GM18873 (cell line): ENCODE results near the gene ZRANB2.

ENCODE experiments used
- ATAC-seq: cut with Tn5 transposase; IDR thresholded peaks from one replicate; pipeline ENCODE4 v1.9.1; 2021; ENCODE audit warnings: mild to moderate bottlenecking, moderate library complexity, moderate number of reproducible peaks; ENCODE audit not compliant: unreplicated experiment, low FRiP score

Gene ZRANB2

GRCh38 chr1:71031426-71031825 is 49.4 kb downstream of the ZRANB2 start:
- no peak for ATAC-seq

- ATAC-seq: no peak
Observed at GRCh38 chr1:71030026-71030425, 50.8 kb downstream of the ZRANB2 start.

- ATAC-seq: no peak
Observed at GRCh38 chr1:71028981-71029380, 51.9 kb downstream of the ZRANB2 start.

- no peak for ATAC-seq
Observed at GRCh38 chr1:71027991-71028390, 52.8 kb downstream of the ZRANB2 start.

GRCh38 chr1:71026093-71026492 is 54.7 kb downstream of the ZRANB2 start:
- ATAC-seq: no peak

- no peak for ATAC-seq
Observed at GRCh38 chr1:71023515-71023914, 57.3 kb downstream of the ZRANB2 start.

- ATAC-seq: no peak
Observed at GRCh38 chr1:71019233-71019969, 61.4 kb downstream of the ZRANB2 start.

GRCh38 chr1:71018791-71019190 is 62.0 kb downstream of the ZRANB2 start:
- no peak for ATAC-seq

- no peak for ATAC-seq
Observed at GRCh38 chr1:71015745-71016144, 65.1 kb downstream of the ZRANB2 start.

- no peak for ATAC-seq
Observed at GRCh38 chr1:71014178-71014579, 66.7 kb downstream of the ZRANB2 start.
